Measurements from ENCODE around the gene MAN2B1.

DNA sequence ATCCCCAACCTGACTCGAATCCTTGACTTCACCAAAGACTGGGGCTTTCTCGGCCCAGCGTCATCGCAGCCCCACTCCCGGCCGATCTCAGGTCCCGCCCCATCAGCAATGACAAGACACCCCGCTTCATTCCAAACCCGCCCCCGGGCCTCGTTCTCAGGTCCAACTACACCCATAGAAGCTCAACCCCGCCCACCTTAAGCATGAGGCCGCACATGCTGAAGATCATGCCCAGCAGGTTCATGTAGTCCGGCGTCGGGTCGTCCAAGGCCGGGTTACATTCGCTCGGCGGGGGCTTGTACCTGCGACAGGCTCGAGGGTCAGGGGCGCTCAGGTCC is 2.4 kb upstream of the MAN2B1 start:
- TF ChIP-seq EZH2 (IDR thresholded peaks at IDR 0.05; ENCODE audit: low read depth, unreplicated experiment) (no peak), EZH2phosphoT487 (IDR thresholded peaks at IDR 0.05; ENCODE audit: unreplicated experiment) (no peak), CREB1 (CRISPR knock-in tag; IDR thresholded peaks at IDR 0.05; ENCODE audit: low read depth) (no peak)
- TF ChIP-seq, protein P1, sequence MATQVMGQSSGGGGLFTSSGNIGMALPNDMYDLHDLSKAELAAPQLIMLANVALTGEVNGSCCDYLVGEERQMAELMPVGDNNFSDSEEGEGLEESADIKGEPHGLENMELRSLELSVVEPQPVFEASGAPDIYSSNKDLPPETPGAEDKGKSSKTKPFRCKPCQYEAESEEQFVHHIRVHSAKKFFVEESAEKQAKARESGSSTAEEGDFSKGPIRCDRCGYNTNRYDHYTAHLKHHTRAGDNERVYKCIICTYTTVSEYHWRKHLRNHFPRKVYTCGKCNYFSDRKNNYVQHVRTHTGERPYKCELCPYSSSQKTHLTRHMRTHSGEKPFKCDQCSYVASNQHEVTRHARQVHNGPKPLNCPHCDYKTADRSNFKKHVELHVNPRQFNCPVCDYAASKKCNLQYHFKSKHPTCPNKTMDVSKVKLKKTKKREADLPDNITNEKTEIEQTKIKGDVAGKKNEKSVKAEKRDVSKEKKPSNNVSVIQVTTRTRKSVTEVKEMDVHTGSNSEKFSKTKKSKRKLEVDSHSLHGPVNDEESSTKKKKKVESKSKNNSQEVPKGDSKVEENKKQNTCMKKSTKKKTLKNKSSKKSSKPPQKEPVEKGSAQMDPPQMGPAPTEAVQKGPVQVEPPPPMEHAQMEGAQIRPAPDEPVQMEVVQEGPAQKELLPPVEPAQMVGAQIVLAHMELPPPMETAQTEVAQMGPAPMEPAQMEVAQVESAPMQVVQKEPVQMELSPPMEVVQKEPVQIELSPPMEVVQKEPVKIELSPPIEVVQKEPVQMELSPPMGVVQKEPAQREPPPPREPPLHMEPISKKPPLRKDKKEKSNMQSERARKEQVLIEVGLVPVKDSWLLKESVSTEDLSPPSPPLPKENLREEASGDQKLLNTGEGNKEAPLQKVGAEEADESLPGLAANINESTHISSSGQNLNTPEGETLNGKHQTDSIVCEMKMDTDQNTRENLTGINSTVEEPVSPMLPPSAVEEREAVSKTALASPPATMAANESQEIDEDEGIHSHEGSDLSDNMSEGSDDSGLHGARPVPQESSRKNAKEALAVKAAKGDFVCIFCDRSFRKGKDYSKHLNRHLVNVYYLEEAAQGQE (IDR thresholded peaks at IDR 0.05; ENCODE audit: unreplicated experiment): no peak
- TF ChIP-seq, protein P2, sequence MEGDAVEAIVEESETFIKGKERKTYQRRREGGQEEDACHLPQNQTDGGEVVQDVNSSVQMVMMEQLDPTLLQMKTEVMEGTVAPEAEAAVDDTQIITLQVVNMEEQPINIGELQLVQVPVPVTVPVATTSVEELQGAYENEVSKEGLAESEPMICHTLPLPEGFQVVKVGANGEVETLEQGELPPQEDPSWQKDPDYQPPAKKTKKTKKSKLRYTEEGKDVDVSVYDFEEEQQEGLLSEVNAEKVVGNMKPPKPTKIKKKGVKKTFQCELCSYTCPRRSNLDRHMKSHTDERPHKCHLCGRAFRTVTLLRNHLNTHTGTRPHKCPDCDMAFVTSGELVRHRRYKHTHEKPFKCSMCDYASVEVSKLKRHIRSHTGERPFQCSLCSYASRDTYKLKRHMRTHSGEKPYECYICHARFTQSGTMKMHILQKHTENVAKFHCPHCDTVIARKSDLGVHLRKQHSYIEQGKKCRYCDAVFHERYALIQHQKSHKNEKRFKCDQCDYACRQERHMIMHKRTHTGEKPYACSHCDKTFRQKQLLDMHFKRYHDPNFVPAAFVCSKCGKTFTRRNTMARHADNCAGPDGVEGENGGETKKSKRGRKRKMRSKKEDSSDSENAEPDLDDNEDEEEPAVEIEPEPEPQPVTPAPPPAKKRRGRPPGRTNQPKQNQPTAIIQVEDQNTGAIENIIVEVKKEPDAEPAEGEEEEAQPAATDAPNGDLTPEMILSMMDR (conservative IDR thresholded peaks at IDR 0.05; ENCODE audit: low read depth in 2 of 2): no peak
